ENCODE measurements around the gene CD4.
A peak's percentile ranks its signal among the peaks of the same experiment; 100 is the strongest.

CD4 gene

DNA sequence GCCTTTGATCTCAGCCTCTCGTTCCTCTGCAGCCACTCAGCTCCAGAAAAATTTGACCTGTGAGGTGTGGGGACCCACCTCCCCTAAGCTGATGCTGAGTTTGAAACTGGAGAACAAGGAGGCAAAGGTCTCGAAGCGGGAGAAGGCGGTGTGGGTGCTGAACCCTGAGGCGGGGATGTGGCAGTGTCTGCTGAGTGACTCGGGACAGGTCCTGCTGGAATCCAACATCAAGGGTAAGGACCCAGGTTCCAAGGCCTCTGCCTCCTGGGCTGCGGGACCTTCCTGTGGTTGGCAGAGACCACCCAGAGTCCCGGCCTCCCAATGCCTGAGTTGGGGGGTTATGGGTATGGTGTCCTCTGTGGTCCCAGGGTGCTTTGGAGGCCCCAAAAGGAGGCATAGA lies 27.8 kb downstream of the CD4 start:
- DNase-seq (ENCODE audit: low read depth): no peak

DNA sequence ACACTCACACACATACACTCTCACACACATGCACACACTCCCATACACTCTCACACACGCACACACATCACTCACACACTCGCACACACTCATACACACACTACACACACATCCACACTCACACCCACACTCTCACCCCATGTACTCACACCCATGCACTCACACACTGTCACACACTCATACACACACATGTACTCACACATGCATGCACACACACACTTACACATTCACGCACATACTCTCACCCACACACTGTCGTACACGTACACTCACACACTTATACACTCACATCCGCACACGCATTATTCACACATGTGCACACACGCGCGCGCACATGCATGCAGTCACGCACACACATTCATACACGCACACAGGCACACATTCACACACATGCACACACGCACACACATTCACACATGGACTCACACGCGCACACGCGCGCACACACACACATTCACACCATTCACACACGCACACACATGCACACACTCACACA lies 28.4 kb downstream of the CD4 start:
- no peak for DNase-seq (ENCODE audit: low read depth)

DNA sequence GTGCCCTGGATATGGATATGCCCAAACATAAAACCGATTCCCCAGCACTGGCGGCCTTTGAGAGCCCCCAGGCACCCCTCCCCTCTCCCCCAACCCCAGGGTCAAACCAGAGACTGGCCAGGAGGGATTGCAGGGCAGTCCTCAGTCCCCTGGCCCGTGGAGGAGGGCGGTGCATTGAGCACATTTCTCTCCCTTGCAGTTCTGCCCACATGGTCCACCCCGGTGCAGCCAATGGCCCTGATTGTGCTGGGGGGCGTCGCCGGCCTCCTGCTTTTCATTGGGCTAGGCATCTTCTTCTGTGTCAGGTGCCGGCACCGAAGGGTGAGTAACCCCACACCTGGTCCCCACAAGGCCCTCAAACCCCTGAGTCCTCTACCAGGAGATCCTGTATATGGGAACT lies 28.9 kb downstream of the CD4 start:
- no peak for DNase-seq (ENCODE audit: low read depth)

DNA sequence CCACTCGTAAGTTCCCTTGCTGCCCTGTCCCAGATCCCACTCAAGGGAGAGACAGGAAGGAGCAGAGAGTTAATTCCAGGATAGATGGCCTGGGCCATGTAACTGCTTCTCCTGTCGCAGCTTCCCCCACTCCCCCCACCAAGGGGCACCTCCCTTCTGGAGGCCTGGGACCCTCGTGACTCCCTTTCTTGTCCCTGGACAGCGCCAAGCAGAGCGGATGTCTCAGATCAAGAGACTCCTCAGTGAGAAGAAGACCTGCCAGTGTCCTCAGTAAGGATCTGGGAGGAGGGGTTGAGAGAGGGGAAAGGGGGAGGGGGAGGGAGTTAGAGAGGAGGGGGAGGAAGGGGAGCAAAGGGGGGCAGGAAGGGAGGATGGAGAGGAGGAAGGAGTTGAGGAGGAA lies 29.3 kb downstream of the CD4 start:
- no peak for DNase-seq (ENCODE audit: low read depth)

DNA sequence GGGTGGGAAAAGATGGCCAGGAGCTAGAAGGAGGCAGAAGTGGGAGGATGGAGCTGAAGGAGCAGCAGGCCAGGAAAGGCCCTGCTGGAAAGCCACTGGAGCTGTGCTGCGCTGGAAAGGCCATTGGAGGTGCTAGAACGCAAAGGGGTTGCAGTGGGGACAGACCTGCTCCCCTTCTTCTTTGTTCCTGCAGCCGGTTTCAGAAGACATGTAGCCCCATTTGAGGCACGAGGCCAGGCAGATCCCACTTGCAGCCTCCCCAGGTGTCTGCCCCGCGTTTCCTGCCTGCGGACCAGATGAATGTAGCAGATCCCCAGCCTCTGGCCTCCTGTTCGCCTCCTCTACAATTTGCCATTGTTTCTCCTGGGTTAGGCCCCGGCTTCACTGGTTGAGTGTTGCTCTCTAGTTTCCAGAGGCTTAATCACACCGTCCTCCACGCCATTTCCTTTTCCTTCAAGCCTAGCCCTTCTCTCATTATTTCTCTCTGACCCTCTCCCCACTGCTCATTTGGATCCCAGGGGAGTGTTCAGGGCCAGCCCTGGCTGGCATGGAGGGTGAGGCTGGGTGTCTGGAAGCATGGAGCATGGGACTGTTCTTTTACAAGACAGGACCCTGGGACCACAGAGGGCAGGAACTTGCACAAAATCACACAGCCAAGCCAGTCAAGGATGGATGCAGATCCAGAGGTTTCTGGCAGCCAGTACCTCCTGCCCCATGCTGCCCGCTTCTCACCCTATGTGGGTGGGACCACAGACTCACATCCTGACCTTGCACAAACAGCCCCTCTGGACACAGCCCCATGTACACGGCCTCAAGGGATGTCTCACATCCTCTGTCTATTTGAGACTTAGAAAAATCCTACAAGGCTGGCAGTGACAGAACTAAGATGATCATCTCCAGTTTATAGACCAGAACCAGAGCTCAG lies 30.0 kb downstream of the CD4 start:
- no peak for DNase-seq (ENCODE audit: low read depth)

DNA sequence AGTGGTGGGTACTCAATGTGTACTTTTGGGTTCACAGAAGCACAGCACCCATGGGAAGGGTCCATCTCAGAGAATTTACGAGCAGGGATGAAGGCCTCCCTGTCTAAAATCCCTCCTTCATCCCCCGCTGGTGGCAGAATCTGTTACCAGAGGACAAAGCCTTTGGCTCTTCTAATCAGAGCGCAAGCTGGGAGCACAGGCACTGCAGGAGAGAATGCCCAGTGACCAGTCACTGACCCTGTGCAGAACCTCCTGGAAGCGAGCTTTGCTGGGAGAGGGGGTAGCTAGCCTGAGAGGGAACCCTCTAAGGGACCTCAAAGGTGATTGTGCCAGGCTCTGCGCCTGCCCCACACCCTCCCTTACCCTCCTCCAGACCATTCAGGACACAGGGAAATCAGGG lies 30.8 kb downstream of the CD4 start:
- DNase-seq (ENCODE audit: low read depth): no peak

DNA sequence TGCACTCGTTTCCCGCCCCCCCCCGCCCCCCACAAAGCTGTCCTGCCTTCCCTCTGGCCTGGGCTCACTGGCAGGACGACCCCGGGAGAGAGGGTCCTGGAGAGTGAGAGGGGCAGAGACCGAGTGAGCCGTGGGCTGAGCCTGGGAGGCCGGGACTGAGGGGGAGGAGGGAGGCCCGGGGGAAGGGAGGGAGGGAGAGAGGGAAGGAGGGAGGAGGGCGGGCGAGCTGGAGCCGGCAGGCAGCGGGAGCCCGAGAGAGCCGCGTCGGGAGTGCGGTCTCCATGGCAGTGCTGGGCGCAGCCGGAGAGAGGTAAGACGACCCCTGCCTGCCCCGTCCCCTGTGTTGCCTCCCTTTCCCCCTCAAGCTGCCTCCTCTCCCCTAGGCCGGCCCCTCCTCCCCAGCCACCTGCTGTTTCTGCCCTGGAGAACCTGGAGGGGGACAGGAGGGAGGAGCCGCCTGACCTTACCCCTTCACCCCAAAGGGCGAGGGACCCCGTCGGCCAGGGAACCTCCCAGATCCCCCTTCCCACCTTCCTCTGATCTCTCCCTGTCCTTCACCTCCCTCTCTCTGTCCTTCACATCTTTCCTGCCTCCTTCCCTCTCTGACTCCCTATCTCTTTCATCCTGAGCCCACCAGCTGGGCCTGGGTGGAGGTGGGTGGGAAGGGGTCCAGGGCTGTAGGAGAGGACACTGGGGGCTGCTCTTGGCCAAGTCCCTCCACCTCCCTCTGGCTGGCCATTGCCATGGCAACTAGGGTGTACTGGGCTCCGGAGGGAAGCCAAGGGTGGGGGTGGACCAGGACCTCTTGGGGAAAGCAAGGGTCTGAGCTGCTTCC lies 32.5 kb downstream of the CD4 start, which contains the start of gene GPR162:
TSS of gene GPR162 (plus strand) at position 231 of the 835 bp plus-strand sequence. CDS start 2,078 bp downstream, outside the sequence.
- DNase-seq (ENCODE audit: low read depth): no peak

DNA sequence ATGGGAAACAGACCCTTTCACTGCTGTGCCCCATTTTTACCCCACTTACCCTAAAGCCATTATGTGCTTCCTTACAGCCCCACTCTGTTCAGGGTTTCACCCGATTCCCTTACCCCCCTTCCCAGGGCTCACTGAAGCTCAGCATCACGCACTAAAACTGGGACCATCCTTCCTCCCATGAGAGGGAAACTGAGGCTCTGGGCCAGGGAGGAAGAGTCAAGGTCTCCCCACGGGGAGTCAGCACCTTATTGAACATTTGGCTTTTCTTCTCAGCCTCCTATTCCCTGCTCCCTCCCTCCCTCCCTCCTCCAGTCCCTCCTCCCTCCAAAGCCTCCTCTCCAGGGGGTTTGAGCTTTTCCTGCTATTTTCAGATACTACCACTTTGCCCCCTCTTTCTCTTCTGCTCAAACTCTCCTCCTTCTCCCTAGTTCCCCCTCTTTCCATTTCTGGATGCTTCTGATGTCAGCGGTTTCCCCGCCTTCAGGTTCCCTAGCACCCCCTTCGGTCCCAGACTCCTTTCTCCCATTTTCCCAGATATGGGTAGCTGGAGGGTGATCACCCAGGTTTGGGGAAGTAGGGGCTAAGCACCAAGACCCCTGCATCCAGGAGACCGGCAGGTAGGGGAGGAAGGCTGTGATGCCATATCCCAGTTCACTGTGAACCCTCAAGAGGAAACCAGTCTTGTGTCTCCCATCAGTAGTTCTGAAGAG lies 33.3 kb downstream of the CD4 start:
- DNase-seq (ENCODE audit: low read depth): no peak

DNA sequence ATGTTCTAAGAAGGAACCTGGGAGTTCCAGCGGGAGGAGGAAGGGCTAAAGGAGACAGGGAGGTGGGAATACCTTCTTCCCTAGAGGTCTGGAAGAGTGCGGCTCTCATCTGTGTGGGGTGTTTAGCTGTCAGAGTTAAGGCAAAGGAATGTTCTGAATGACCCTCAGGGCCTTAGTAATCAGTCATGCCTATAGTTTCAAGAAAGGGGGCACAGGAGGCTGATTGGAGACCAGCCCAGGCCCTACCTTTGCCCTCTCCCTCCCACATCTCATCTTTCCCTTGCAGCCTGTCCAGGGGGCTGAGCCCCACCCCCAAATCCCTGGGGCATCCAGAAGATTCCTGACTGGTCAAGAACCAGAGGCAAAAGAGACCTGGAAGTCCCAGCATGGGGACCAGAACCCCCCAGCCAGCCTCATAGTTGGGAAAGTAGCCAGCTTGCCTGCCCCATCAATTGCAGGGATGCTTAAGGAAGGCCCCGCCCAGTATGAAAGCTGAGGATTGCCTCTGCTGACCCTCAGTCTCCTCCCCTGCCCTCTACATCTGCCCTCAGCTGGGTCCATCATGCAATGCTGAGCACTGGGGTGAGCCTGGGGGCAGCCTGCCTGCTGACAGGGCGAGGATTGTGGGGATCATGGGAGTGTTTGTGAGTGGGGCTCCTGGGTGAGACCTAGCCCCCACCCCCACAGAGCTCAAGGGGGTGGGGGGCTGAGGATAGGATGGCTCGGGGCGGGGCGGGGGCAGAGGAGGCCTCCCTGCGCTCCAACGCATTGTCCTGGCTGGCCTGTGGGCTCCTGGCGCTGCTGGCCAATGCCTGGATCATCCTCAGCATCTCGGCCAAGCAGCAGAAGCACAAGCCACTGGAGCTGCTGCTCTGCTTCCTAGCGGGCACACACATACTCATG lies 34.1 kb downstream of the CD4 start:
- no peak for DNase-seq (ENCODE audit: low read depth)

DNA sequence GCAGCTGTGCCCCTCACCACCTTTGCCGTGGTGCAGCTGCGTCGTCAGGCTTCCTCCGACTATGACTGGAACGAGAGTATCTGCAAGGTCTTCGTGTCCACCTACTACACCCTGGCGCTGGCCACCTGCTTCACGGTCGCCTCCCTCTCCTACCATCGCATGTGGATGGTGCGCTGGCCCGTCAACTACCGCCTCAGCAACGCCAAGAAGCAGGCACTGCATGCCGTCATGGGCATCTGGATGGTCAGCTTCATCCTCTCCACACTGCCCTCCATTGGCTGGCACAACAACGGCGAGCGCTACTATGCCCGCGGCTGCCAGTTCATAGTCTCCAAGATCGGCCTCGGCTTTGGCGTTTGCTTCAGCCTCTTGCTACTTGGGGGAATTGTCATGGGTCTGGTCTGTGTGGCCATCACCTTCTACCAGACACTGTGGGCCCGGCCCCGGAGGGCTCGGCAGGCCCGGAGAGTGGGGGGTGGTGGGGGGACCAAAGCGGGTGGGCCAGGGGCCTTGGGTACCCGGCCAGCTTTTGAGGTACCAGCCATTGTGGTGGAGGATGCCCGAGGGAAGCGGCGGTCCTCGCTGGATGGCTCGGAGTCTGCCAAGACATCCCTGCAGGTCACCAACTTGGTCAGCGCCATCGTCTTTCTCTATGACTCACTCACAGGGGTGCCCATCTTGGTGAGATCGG lies 34.9 kb downstream of the CD4 start:
- DNase-seq (ENCODE audit: low read depth): no peak

DNA sequence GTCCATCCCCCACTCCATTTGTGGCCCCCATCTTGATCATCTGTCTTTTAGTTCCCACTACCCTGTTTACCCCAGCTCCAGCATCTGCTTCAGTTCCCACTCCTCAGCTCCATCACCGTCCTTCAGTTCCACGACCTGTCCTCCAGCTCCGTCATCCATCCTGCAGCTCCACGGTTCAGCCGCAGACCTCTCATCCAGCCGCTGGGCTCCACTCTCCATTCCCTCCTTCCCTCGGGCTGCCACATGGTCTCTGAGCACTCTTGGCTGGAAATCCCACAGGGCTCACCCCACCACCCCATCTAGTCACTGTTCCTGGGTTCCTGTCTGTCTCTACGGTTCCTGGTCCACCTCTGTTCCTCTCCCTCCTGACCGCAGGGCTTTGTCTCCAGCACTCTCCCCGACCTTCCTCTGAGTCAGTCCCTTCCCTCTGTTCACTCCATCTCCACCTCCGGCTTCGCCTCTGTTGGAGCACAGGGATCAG lies 35.6 kb downstream of the CD4 start:
- no peak for DNase-seq (ENCODE audit: low read depth)

DNA sequence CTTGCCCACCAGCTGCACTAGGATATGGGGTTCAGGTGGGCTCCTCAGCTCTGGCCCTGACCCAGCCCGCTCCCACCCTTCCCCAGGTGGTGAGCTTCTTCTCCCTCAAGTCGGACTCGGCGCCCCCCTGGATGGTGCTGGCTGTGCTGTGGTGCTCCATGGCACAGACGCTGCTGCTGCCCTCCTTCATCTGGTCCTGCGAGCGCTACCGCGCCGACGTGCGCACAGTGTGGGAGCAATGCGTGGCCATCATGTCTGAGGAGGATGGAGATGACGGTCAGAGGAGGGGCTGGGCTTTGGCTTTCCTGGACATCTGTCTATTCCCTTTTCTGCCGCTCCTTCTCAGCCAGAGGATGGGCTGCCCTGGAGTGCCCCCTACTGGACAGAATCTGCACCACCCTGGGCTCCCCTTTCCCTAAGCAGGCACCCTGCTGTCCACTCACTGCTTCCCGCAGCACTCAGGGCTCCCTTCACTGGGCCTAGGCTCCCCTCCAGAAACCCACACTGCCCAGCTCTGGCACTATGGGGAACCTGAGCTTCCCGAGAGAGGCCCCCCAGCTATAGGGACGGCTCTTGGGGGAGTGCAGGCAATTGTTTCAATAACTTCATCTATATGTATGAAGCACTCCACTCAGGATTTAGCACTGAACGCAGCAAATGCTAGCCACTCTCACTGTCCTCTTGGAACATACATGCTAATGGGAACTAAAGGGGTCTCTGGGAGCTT lies 36.2 kb downstream of the CD4 start:
- DNase-seq (ENCODE audit: low read depth): peak; percentile 55

DNA sequence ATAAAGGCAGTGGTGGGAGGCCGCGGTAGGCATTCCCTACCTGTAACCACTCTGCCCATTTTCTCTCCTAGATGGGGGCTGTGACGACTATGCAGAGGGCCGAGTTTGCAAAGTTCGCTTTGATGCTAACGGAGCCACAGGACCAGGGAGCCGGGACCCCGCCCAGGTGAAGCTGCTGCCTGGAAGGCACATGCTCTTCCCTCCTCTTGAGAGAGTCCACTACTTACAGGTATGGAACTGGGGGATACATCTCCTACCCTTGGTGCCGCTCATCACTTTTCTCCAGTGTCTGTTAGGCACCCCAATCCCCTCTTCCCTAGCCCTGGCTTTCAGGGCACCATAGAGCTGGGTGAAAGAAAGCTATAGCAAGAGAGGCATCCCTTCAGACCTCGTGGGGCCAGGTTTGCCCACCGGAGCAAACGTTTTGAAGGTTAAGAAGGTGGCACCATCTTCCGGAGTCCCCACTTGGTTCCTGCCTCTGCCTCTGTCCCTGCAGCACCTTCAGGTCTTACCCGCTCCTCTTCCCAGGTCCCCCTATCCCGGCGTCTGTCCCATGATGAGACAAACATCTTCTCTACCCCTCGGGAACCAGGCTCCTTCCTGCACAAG lies 36.9 kb downstream of the CD4 start:
- DNase-seq (ENCODE audit: low read depth): no peak

DNA sequence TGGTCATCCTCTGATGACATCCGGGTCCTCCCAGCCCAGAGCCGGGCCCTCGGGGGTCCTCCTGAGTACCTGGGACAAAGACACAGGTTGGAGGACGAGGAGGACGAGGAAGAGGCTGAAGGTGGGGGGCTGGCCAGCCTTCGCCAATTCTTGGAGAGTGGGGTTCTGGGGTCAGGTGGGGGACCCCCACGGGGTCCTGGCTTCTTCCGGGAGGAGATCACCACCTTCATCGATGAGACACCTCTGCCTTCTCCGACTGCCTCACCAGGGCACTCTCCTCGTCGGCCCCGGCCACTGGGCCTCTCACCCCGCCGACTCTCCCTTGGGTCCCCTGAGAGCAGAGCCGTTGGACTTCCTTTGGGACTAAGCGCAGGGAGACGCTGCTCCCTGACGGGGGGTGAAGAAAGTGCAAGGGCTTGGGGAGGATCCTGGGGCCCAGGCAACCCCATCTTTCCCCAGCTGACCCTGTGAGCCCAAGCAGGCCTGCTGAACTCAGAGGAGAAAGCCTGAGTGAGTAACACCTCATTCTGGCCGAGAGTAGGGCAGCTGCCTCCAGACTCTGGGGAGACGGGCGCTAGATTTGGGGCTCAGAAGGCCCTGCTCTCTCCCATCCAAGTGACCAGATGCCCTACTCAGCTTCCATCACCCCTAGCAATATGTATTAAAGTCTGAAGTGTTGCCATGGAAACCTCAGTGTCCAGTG lies 37.6 kb downstream of the CD4 start:
- no peak for DNase-seq (ENCODE audit: low read depth)

DNA sequence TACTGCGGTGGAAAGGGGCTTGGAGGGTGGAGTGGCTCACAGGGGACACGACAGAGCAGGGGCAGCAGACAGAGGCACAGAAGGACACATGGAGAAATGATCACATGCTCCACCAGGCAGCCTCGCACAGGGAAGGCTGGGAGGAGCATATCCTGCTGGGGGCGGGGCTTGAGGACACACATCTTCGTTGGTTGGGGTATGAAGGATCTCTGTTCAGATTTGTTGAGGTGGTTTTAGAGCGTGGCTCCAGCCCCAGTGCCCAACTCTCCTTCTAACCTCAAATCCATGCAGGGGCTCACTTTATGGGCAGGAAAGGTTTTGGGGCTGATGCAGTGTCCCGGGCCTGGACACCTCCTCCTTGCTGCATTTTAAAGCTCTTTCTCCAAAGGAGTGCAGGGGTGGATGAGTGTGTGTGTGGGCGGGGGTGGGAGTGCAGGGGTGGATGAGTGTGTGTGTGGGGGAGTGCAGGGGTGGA lies 38.1 kb downstream of the CD4 start:
- no peak for DNase-seq (ENCODE audit: low read depth)

DNA sequence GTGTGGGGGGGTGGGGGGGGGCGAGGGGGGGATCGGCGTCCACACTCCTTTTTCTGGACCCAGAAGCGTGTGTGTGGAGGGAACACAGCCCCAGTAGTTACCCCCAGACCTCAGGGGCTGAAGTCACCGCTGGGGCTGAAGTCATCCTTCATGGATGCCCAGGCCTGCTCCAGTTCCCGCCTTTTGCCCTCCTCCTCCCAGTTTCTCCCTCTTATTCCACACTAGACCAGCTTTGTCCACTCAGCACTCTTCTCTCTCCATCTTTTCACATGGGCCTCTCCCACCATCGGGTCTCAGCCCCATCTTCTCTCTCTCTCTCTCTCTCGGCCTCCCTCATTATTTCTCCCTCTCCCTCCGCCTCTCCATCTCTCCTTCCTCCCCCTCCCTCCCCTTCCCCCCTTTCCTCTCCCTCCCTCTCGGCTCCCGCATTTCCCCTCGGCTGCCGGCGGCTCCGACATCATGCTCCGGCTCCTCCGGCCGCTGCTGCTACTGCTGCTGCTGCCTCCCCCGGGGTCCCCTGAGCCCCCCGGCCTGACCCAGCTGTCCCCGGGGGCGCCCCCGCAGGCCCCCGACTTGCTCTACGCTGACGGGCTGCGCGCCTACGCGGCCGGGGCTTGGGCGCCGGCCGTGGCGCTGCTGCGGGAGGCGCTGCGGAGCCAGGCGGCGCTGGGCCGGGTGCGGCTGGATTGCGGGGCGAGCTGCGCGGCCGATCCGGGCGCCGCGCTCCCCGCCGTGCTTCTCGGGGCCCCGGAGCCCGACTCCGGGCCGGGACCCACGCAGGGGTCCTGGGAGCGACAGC lies 38.9 kb downstream of the CD4 start, which contains the start of gene P3H3:
TSS of gene P3H3 (plus strand) at position 426 of the 799 bp plus-strand sequence. CDS start at position 460, 34 bp downstream.
- no peak for DNase-seq (ENCODE audit: low read depth)

DNA sequence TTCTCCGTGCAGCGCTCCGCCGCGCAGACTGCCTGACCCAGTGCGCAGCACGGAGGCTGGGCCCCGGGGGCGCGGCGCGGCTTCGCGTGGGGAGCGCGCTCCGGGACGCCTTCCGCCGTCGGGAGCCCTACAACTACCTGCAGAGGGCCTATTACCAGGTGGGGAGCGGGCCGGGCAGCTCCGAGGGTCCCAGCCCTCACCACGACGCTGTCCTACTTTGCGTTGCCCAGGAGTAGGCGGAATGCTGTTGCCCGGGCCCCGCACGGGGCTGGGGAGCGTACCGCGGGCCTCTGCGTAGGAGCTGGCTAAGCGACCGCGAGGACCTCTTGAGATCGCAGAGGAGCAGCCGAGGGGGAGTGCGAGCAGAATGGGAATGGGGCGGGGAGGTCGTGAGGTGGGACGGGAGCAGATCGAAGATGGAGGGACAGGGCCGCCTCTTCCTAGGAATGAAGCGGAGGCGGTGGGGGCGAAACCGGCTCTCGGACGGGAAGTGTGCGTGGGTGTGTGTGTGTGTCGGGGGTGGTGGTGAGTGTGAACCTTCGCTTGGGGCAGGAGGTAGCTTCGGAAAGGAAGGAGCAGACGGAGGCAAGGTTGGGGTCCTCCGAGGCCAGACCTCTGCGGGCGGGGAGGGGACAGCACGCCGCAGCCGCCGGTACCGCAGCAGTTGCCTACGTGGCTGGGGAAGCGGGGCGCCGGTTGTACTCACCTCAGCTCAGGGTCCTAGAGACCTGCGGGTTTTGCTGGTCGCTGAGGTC lies 39.6 kb downstream of the CD4 start:
- DNase-seq (ENCODE audit: low read depth): no peak

All from stimulated activated CD8-positive, alpha-beta memory T cell treated with anti-CD3 and anti-CD28 coated beads, Interleukin-12 subunit alpha, Interleukin-12 subunit beta, amount 100 ng/mL, for 4 hours (primary cell).